Stomach (tissue), 4 donors: Measurements from ENCODE around the gene FBXW11.

Source experiments
- CTCF ChIP-seq, 7 experiments: fragments of 450-650 bp in 4 of 7; fragments of 200-600 bp in 3 of 7; sonication (generic) in 3 of 7; IDR thresholded peaks; one replicate each; pipeline ENCODE4 v1.5.1; 2016 to 2019; ENCODE audit warnings: antibody characterized with exemption in 7 of 7, control low read depth in 2 of 7, mild to moderate bottlenecking in 1 of 7
- POLR2A ChIP-seq, 4 donors: fragments of 450-650 bp; IDR thresholded peaks; one replicate each; pipeline ENCODE4 v1.6.1; 2016; ENCODE audit warnings: antibody characterized with exemption in 4 of 4, control low read depth in 2 of 4, mild to moderate bottlenecking in 1 of 4, moderate library complexity in 1 of 4
- POLR2AphosphoS5 ChIP-seq, 3 donors: sonication (generic); formaldehyde crosslinking; IDR thresholded peaks; one replicate each; pipeline ENCODE4 v1.6.1; 2016; ENCODE audit warnings: antibody characterized with exemption in 3 of 3

DNA sequence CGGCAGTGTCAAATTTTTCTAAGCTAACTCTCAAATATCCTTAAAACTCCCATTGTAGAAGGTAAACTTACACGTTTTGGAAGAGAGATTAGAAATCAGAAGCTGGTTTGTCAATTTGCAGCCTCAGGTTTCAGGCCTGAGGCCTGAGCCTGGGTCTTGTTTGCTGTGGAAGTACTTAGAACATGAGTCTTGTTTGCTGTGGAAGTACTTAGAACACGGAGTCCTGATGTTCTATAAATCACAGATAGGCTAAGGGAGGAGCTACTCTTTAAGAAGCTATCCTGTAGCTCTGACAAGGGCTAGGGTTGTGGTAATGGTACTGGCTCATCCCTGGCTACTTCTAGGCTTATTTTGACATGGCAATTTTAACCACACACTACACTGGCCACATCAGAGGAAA lies 97.8 kb downstream of the FBXW11 start:
- TF ChIP-seq POLR2A (IDR thresholded peaks at IDR 0.05) = no peak
- TF ChIP-seq CTCF (IDR thresholded peaks at IDR 0.05) = no peak
- no peak for TF ChIP-seq POLR2AphosphoS5 (IDR thresholded peaks at IDR 0.05)
